H9 (cell line): ENCODE measurements around the gene IRAK1. TPM values are rescaled to one million over a fixed set of nuclear protein-coding genes. Genes with fewer than 3 reads are reported as not detected.
A peak's percentile ranks its signal among the peaks of the same experiment; 100 is the strongest.

Experiments used
- DNase-seq: peaks from one replicate; pipeline ENCODE4 v3.0.0-alpha.2; 2017
- H2AFZ ChIP-seq: one replicate; pipeline ENCODE4 v1.6.1; 2013; ENCODE audit warnings: mild to moderate bottlenecking, low read length, control low read depth, moderate library complexity
- H2AK5ac ChIP-seq: 2 replicates; pipeline ENCODE4 v1.6.1; 2013; ENCODE audit warnings: low read length, control low read depth, mixed read lengths; ENCODE audit not compliant: insufficient read length
- H2BK120ac ChIP-seq: one replicate; pipeline ENCODE4 v1.6.1; 2013; ENCODE audit warnings: low read depth, mild to moderate bottlenecking, low read length, control low read depth, inconsistent platforms; ENCODE audit not compliant: poor library complexity, severe bottlenecking
- H2BK12ac ChIP-seq: 2 replicates; pipeline ENCODE4 v1.6.1; 2013; ENCODE audit warnings: low read length, control low read depth, mixed read lengths, low read depth; ENCODE audit not compliant: insufficient read length
- H2BK15ac ChIP-seq: 2 replicates; pipeline ENCODE4 v1.6.1; 2013; ENCODE audit warnings: low read depth, low read length, control low read depth
- H2BK20ac ChIP-seq: one replicate; pipeline ENCODE4 v1.6.1; 2013; ENCODE audit warnings: low read depth, mild to moderate bottlenecking, low read length, control low read depth, inconsistent platforms; ENCODE audit not compliant: poor library complexity, severe bottlenecking
- H2BK5ac ChIP-seq: 2 replicates; pipeline ENCODE4 v1.6.1; 2013; ENCODE audit warnings: low read length, control low read depth, mixed read lengths; ENCODE audit not compliant: insufficient read length
- H3K14ac ChIP-seq: 2 replicates; pipeline ENCODE4 v1.6.1; 2013; ENCODE audit warnings: low read length, control low read depth; ENCODE audit not compliant: insufficient read depth
- H3K18ac ChIP-seq: 2 replicates; pipeline ENCODE4 v1.6.1; 2013; ENCODE audit warnings: low read depth, mild to moderate bottlenecking, mixed read lengths, low read length, control low read depth; ENCODE audit not compliant: insufficient read length
- H3K23ac ChIP-seq: 2 replicates; pipeline ENCODE4 v1.6.1; 2013; ENCODE audit warnings: low read length, control low read depth, mixed read lengths, low read depth; ENCODE audit not compliant: insufficient read length
- H3K23me2 ChIP-seq: 2 replicates; pipeline ENCODE4 v1.6.1; 2013; ENCODE audit warnings: low read depth, mild to moderate bottlenecking, mixed read lengths, low read length, control low read depth; ENCODE audit not compliant: insufficient read length, poor library complexity, severe bottlenecking
- H3K27ac ChIP-seq: 2 replicates; pipeline ENCODE4 v1.5.1; 2013; ENCODE audit warnings: low read length, control low read depth, mixed read lengths, low read depth; ENCODE audit not compliant: insufficient read length
- H3K27me3 ChIP-seq: 2 replicates; pipeline ENCODE4 v1.6.1; 2013; ENCODE audit warnings: low read length, control low read depth, inconsistent platforms; ENCODE audit not compliant: insufficient read depth
- H3K4ac ChIP-seq: 2 replicates; pipeline ENCODE4 v1.6.1; 2013; ENCODE audit warnings: low read depth, mild to moderate bottlenecking, control low read depth, inconsistent platforms, low read length, moderate library complexity
- H3K4me1 ChIP-seq: 2 replicates; pipeline ENCODE4 v1.6.1; 2013; ENCODE audit warnings: low read length, control low read depth, inconsistent platforms; ENCODE audit not compliant: insufficient read depth
- H3K4me2 ChIP-seq: 2 replicates; pipeline ENCODE4 v1.6.1; 2013; ENCODE audit warnings: low read length, control low read depth, mixed read lengths; ENCODE audit not compliant: insufficient read length, insufficient read depth
- H3K56ac ChIP-seq: 2 replicates; pipeline ENCODE4 v1.6.1; 2013; ENCODE audit warnings: low read depth, mild to moderate bottlenecking, mixed read lengths, low read length, control low read depth; ENCODE audit not compliant: insufficient read length
- H3K79me1 ChIP-seq: 2 replicates; pipeline ENCODE4 v1.6.1; 2013; ENCODE audit warnings: low read depth, mild to moderate bottlenecking, moderate library complexity, low read length, control low read depth, inconsistent platforms; ENCODE audit not compliant: insufficient read depth, poor library complexity, severe bottlenecking
- H3K79me2 ChIP-seq: 2 replicates; pipeline ENCODE4 v1.6.1; 2013; ENCODE audit warnings: low read length, control low read depth, inconsistent platforms; ENCODE audit not compliant: insufficient read depth
- H3K9ac ChIP-seq: 2 replicates; pipeline ENCODE4 v1.6.1; 2013; ENCODE audit warnings: low read length, control low read depth, mixed read lengths; ENCODE audit not compliant: insufficient read length; ENCODE audit errors: extremely low read depth
- H3K9me3 ChIP-seq: one replicate; pipeline ENCODE4 v1.6.1; 2013; ENCODE audit warnings: low read depth, low read length, inconsistent platforms; ENCODE audit not compliant: control insufficient read depth
- H3T11ph ChIP-seq: one replicate; pipeline ENCODE4 v1.6.1; 2013; ENCODE audit warnings: mild to moderate bottlenecking, low read length, control low read depth, inconsistent platforms
- H4K20me1 ChIP-seq: one replicate; pipeline ENCODE4 v1.6.1; 2013; ENCODE audit not compliant: control insufficient read depth, insufficient read length, insufficient read depth
- H4K5ac ChIP-seq: 2 replicates; pipeline ENCODE4 v1.6.1; 2013; ENCODE audit warnings: low read depth, mild to moderate bottlenecking, mixed read lengths, low read length, control low read depth; ENCODE audit not compliant: insufficient read length
- H4K8ac ChIP-seq: replicated peaks from 2 replicates; pipeline ENCODE4 v1.6.1; 2013; ENCODE audit warnings: low read length, control low read depth, mixed read lengths, low read depth; ENCODE audit not compliant: insufficient read length
- H4K91ac ChIP-seq: 2 replicates; pipeline ENCODE4 v1.6.1; 2013; ENCODE audit warnings: low read depth, mild to moderate bottlenecking, moderate library complexity, mixed read lengths, low read length, control low read depth; ENCODE audit not compliant: insufficient read length
- H3K27ac Mint-ChIP-seq, 3 experiments: 2 replicates in 2 of 3; 3 replicates in 1 of 3; pipeline ENCODE4 v1.8.0; 2020 to 2021; ENCODE audit warnings: mixed read lengths in 3 of 3, mild to moderate bottlenecking in 1 of 3, moderate library complexity in 1 of 3
- H3K27me3 Mint-ChIP-seq: 2 replicates; pipeline ENCODE4 v1.8.0; 2021; ENCODE audit warnings: low read depth, mild to moderate bottlenecking, moderate library complexity, mixed read lengths
- H3K36me3 Mint-ChIP-seq, 3 experiments: 2 replicates in 2 of 3; 3 replicates in 1 of 3; pipeline ENCODE4 v1.8.0; 2020 to 2021; ENCODE audit warnings: low read depth in 3 of 3, mixed read lengths in 3 of 3; ENCODE audit not compliant: insufficient read depth in 1 of 3
- H3K4me1 Mint-ChIP-seq, 2 experiments: 2 replicates each; pipeline ENCODE4 v1.8.0; 2020; ENCODE audit warnings: mixed read lengths in 2 of 2
- H3K4me3 Mint-ChIP-seq, 2 experiments: 2 replicates in 1 of 2; 3 replicates in 1 of 2; pipeline ENCODE4 v1.8.0; 2020 to 2021; ENCODE audit warnings: mild to moderate bottlenecking in 2 of 2, mixed read lengths in 2 of 2, moderate library complexity in 1 of 2
- H3K9me3 Mint-ChIP-seq, 2 experiments: 2 replicates in 1 of 2; 3 replicates in 1 of 2; pipeline ENCODE4 v1.8.0; 2020; ENCODE audit warnings: mild to moderate bottlenecking in 2 of 2, mixed read lengths in 2 of 2, moderate library complexity in 1 of 2
- WGBS: extraction: QIAGEN DNeasy Blood & Tissue Kit; methylation state at CpG from one replicate; pipeline ENCODE4 v1.1.7; 2013; ENCODE audit warnings: missing lambda C conversion rate, low lambda C conversion rate, mixed read lengths; ENCODE audit not compliant: insufficient read length; ENCODE audit errors: extremely low coverage; 5-methylcytosine and 5-hydroxymethylcytosine counted together
- total RNA-seq: library from RNA; stranded (reverse); gene quantifications from 2 replicates; pipeline ENCODE4 v1.2.1, GENCODE V29; 2021
- TF ChIP-seq, protein P1 (sequence below): fragments of 200-600 bp; sonication (generic); conservative IDR thresholded peaks from 3 replicates; pipeline ENCODE4 v1.8.0; 2021; ENCODE audit warnings: antibody characterized with exemption, mild to moderate bottlenecking

The IRAK1 gene
- total RNA-seq, 1 experiment from 2014 or later = 98.4 TPM

GRCh38 chrX:153964105-153964504 is 55.6 kb downstream of the IRAK1 start:
- H3K4me1 Mint-ChIP-seq = peaks cover 26 to 31% of the 10 kb centered on the region in 2 experiments
- no peaks in the 10 kb centered on the region for H3K27me3 ChIP-seq

More at GRCh38 chrX:153964105-153964504, 55.6 kb downstream of the IRAK1 start:
- Histone ChIP-seq H3K27ac (no peak overlapping the region), H3K18ac (no peak overlapping the region), H2BK5ac (no peak overlapping the region), H4K8ac (no peak overlapping the region), H2AK5ac (no peak overlapping the region), H3K23ac (no peak overlapping the region), H3K23me2 (peaks cover 4% of the 10 kb centered on the region), H2BK12ac (no peak overlapping the region), H3K4me2 (no peak overlapping the region), H2AFZ (no peak overlapping the region), H4K20me1 (no peaks in the 10 kb centered on the region), H3K9me3 (no peaks in the 10 kb centered on the region), H3K4me1 (peaks cover 4% of the 10 kb centered on the region; the same call in 1 of the 2 replicates), H2BK15ac (no peak overlapping the region), H3K79me2 (peaks cover 44% of the 10 kb centered on the region; the same call in 1 of the 2 replicates), H4K91ac (no peak overlapping the region), H4K5ac (no peak overlapping the region), H3K9ac (no peak overlapping the region), H2BK120ac (no peak overlapping the region), H3K56ac (no peak overlapping the region), H3K4ac (no peak overlapping the region), H3K79me1 (peaks cover 5% of the 10 kb centered on the region), H3T11ph (no peak overlapping the region), H2BK20ac (no peak overlapping the region), H3K14ac (no peak overlapping the region)
- DNase-seq = no peak
- no peak overlapping the region for H3K4me3 Mint-ChIP-seq
- peaks cover 1% of the 10 kb centered on the region; the same call in 1 of the 2 replicates for H3K27me3 Mint-ChIP-seq
- TF ChIP-seq, protein P1, sequence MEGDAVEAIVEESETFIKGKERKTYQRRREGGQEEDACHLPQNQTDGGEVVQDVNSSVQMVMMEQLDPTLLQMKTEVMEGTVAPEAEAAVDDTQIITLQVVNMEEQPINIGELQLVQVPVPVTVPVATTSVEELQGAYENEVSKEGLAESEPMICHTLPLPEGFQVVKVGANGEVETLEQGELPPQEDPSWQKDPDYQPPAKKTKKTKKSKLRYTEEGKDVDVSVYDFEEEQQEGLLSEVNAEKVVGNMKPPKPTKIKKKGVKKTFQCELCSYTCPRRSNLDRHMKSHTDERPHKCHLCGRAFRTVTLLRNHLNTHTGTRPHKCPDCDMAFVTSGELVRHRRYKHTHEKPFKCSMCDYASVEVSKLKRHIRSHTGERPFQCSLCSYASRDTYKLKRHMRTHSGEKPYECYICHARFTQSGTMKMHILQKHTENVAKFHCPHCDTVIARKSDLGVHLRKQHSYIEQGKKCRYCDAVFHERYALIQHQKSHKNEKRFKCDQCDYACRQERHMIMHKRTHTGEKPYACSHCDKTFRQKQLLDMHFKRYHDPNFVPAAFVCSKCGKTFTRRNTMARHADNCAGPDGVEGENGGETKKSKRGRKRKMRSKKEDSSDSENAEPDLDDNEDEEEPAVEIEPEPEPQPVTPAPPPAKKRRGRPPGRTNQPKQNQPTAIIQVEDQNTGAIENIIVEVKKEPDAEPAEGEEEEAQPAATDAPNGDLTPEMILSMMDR = no peak; the same call in 2 of the 3 replicates
- H3K36me3 Mint-ChIP-seq = peaks cover 46 to 75% (median 65%) of the 10 kb centered on the region in 3 experiments
- peaks cover 0 to 3% of the 10 kb centered on the region in 2 experiments; a peak in 1 of 5 replicates for H3K9me3 Mint-ChIP-seq
- 0 out of 7 replicates have a peak overlapping the region, but pooled peaks of 1 of the 3 experiments have one; percentile 28 for H3K27ac Mint-ChIP-seq
- WGBS = no CpG with 5 or more reads among the region's 14 CpGs
